GM19438 (cell line): ENCODE results near the gene BANF2.
"Not testable (repeated sequence)": the region's sequence is repeated elsewhere in the genome, so short reads cannot be mapped to it uniquely, and the experiment has no call there.

Source experiments
- ATAC-seq: cut with Tn5 transposase; IDR thresholded peaks from one replicate; pipeline ENCODE4 v1.9.1; 2021; ENCODE audit warnings: low read depth; ENCODE audit not compliant: unreplicated experiment

BANF2 gene

DNA sequence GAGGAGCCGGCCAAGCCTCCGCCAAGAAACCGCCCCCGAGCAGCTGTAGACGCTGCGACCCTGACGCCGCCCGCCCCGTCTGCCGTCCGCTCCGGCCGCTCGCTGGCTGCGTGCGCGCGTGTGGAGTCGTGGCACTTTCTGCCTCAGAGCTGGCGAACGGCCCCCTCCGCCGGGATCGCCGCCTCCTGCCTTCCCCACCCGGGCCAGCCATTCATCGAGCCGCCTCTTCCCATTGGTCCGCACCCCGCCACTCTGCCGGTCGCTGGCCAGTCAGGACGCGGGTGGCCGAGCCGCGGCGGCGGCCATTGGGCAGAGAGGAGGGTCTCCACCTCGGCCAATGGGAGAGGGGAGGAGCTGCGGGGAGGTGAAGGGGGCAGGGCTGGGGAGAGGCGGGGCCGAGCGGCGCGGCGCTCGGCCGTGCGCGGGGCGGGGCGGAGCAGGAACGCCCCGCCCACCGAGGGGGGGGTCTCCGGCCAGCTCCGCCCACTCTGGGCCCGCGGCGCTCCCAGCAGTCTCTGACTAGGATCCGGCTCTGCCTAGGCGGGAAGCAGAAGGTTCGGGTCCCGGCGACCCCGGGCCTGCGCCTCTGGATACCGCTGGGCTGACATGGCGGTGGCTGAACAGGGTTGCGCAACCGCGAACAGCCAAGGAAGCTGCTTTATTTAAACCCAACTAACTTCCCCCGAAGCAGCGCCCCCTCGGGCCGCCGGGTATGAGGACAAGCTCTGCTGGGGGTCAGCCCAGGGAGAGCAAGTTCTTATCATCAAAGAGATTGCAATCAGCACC lies 17.5 kb upstream of the BANF2 start, which contains the start of gene RRBP1:
Gene RRBP1 (minus strand): TSS at position 140 of the 786 bp plus-strand sequence. CDS start 21,735 bp downstream, outside the sequence.
- ATAC-seq: peak; percentile 75

- ATAC-seq: no peak
These were observed 16.9 kb upstream of the BANF2 start for GRCh38 chr20:17682889-17683198.

- ATAC-seq: no peak
These were observed 16.3 kb upstream of the BANF2 start for GRCh38 chr20:17683218-17684076.

- no peak for ATAC-seq
These were observed 15.5 kb upstream of the BANF2 start for GRCh38 chr20:17684077-17684888.

DNA sequence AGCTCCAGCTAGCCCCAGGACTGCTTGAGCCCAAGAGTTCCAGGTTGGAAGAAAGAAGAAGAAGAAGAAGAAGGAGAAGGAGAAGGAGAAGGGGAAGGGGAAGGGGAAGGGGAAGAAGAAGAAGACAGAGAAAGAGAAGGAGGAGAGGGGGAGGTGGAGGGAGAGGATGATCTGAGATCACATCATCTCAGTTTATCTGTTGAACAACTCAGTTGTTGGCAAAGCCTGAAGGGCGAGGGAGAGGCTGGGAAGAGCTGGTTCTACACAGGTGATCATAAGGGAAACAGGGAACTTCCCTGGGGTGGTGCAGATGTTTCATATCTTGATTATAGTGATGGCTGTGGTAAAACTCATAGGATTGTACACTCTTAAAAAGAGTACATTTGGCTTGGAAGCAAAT lies 14.6 kb upstream of the BANF2 start:
- ATAC-seq: no peak

GRCh38 chr20:17687800-17688199 lies 12.0 kb upstream of the BANF2 start:
- no peak for ATAC-seq

GRCh38 chr20:17688965-17689364 lies 10.8 kb upstream of the BANF2 start:
- no peak for ATAC-seq

- ATAC-seq: no peak
These were observed 9.6 kb upstream of the BANF2 start for GRCh38 chr20:17690144-17690543.

- no peak for ATAC-seq
These were observed 8.0 kb upstream of the BANF2 start for GRCh38 chr20:17691758-17692157.

DNA sequence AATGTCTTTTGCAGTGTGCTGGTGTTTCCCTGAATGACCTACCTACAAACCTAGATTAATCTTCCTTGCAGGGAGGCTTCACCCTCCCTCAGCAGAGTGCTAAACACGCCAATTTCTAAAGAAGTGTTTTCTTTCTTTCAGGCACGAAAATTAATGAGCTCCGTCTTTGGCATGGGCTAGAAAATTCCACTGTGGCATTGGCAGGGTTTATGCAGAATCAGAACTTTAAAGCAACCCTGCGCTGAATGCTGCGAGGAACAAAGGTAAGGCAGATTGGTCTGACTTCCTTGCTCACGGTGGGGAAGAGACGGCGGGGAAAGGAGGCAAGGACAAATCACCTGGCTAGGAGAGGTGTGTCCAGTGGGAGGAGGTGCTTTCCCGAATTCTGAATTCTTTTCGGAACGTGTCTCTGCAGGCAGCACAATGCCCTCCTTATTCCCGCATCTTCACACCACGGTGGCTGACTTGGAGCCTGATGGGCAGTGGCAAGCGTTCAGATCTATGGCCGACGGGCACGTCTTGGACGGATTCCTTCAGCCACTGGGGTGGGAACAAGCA lies 6.2 kb upstream of the BANF2 start:
- no peak for ATAC-seq

DNA sequence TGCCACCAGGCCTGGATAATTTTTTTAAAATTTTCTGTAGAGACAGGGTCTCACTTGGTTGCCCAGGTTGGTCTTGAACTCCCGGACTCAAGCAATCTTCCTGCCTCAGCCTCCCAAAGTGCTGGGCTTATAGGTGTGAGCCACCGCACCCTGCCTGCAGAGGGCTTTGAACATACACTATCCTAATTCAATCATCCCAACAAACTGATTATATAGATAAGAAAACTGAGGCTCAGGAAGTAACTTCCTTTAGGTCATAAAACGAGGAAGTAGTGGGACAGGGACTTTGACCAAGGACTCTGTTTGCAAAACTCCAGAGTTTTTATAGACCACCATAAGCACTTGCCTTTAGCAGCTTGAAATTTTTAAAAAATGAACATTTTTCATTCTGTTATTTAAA lies 5.0 kb upstream of the BANF2 start:
- no peak for ATAC-seq

GRCh38 chr20:17696287-17696686 lies 3.5 kb upstream of the BANF2 start:
- ATAC-seq: no peak

GRCh38 chr20:17697171-17697570 lies 2.6 kb upstream of the BANF2 start:
- ATAC-seq: no peak

- no peak for ATAC-seq
These were observed 1.4 kb upstream of the BANF2 start for GRCh38 chr20:17698384-17698783.

GRCh38 chr20:17700637-17701036 lies 871 bp downstream of the BANF2 start:
- no peak for ATAC-seq

DNA sequence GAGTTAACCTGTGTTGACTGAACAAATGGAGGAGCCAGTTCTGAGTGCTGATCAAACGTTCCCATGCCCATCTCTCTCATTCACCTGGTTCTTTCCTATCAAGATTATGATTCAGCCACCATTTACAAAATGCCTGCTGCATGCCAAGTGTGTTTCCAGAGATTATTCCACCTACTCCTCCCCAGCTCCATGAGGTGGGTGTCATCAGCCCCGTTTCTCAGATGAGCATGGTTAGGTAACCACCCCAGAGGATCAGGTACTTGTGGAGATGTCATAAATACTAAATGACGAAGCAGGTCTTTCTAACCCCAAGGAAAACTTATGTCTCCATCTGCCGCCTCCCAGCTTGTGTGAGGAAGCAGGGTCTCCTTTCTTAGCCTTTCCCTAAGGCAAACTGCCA lies 2.1 kb downstream of the BANF2 start:
- no peak for ATAC-seq

- ATAC-seq: no peak
These were observed 5.0 kb downstream of the BANF2 start for GRCh38 chr20:17704589-17705317.

DNA sequence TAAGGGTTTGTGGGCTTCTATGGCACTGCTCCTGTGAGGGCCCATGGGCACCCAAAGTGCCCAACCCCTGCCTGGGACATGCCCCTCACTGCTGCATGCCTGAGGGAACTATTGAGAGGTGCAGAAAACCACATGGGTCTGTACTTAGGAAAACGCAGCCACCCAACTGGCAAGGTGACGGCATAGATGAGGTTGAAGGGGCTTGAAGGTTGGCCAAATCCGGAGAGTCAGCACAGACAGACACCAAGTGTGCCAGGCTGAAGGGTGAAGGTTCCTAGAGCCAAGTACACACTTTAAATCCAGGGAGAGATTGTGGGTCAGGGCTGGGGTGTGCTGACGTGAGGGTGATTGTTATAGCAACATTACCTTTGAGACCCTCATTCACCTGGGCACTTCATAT lies 6.2 kb downstream of the BANF2 start:
- ATAC-seq: no peak

GRCh38 chr20:17706632-17707031 lies 6.9 kb downstream of the BANF2 start:
- no peak for ATAC-seq

DNA sequence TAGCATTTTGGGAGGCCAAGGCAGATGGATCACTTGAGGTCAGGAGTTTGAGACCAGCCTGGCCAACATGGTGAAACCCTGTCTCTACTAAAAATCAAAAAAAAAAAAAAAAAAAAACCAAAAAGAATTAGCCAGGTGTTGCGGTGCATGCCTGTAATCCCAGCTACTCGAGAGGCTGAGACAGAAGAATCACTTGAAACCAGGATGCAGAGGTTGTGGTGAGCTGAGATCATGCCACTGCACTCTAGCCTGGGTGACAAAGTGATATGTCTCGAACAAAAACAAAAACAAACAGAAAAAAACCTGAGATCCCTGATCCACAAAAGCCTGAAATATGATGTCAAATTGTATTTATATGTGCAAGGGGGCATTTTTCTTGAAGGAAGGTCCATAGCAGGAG lies 8.2 kb downstream of the BANF2 start:
- ATAC-seq: not testable (repeated sequence)
